Cortex of kidney (tissue), 1 donor: Measurements from ENCODE around the gene DDX24.
"Not testable (repeated sequence)": the region's sequence is repeated elsewhere in the genome, so short reads cannot be mapped to it uniquely, and the experiment has no call there.

ENCODE experiments used
- DNase-seq: peaks from one replicate; lab custom pipeline; 2025; lab: John Stamatoyannopoulos, UW

DDX24 gene

GRCh38 chr14:94079891-94080620, 946 bp downstream of the DDX24 start:
- DNase-seq: no peak

DNA sequence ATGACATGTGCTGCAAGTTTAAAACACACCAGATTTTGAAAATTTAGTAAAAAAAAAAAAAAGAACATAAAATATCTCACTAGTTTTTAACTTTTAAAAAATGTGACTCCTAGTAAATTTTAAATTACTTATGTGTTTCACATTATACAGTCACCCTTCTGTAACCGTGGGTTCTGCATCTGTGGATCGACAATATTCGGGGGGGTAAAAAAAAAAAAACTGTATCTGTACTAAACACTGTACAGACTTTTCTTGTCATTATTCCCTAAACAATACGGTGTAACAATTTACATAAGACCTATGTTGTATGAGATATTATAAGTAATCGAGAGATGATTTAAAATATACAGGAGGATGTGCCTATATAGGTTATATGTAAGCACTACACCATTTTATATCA, 3.2 kb downstream of the DDX24 start:
- no peak for DNase-seq

DNA sequence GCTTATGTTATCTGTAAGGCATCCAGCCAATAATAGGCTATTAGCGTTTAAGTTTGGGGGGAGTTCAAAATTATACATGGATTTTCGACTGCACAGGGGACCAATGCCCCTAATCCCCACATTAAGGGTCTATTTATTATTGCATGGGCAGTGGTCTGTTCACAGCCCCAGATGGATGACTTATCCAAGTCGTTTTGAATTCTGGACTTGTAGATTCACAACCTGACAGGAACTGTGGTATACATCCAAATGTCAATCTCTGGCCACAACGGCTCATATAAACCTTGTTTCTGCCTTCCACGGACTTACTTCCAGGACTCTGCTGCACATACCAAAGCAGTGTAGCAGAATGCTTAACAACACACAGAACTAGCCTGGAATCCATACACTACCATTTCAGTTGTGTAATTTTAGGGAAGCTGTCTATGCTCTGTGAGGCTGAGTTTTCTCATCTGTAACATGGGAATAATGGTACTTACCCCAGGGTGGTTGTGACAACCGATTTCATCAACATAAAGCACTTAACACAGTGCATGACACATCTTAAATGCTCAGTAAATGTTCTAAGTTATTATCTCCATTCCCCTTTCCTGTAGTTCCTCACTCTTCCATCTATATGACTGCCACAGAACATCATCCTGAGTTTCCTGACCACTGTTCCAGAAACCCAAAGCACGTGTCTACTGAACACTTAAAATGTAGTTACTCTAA, 3.7 kb downstream of the DDX24 start:
- DNase-seq: no peak

DNA sequence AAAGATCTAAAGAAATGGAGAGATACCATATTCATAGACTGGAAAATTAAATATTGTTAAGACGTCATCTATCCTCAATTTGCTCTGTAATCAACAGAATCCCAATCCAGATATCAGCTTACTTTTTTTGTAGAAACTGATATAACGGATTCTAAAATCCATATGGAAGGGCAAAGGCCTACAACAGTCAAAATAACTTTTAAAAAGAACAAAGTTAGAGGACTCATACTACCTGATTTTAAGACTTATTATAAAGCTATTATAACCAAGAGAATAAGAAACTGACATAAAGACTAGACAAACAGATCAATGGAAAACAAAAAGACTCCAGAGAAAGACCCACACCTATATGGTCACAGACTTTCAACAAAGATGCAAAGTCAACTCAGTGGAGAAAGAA, 6.0 kb downstream of the DDX24 start:
- no peak for DNase-seq

DNA sequence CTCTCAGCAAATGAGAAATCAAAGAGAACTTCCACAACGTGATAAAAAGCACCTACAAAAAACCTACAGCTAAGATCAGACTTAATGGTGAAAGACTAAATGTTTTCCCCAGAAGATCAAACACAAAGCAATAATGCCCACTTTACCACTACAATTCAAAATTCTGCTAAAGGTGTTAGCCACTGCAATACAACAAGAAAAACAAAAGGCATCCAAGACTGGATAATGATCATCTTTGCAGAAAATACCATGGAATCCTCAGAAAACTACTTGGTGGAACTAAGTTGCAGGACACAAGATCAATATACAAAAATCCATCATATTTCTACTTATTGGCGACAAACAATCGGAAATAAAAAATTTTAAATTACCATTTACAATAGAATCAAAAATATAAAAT, 6.5 kb downstream of the DDX24 start:
- no peak for DNase-seq

GRCh38 chr14:94072076-94072475, 8.9 kb downstream of the DDX24 start:
- DNase-seq: not testable (repeated sequence)

- DNase-seq: no peak
Observed at GRCh38 chr14:94066089-94066676, 14.8 kb downstream of the DDX24 start.

- no peak for DNase-seq
Observed at GRCh38 chr14:94062344-94062940, 18.6 kb downstream of the DDX24 start.

- DNase-seq: no peak
Observed at GRCh38 chr14:94059998-94060397, 21.0 kb downstream of the DDX24 start.

- DNase-seq: no peak
Observed at GRCh38 chr14:94058674-94059138, 22.3 kb downstream of the DDX24 start.

DNA sequence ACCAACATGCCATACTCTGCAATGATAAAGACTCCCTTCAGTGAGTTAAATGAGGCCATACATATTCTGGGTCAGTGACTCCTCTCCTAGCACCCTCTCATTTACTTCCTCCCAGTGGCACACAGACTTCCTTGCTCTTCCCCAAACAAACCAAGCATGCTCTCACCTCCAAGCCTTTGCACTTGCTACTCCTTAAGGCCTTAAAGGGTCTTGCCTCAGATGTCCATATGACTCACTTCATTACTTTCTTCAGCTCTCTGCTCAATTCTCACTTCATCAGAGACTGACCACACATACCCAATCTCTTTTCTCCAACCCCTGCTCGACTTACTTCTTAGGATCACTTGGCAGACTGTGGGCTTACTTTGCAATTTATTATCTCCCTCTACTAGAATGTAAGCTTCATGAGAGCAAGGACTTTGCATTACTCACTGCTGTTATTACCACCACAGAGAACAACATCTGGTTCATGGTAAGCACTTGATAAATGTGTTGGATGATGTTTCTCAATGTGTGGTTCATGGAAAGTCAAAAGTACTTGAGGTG, 22.8 kb downstream of the DDX24 start:
- no peak for DNase-seq

DNA sequence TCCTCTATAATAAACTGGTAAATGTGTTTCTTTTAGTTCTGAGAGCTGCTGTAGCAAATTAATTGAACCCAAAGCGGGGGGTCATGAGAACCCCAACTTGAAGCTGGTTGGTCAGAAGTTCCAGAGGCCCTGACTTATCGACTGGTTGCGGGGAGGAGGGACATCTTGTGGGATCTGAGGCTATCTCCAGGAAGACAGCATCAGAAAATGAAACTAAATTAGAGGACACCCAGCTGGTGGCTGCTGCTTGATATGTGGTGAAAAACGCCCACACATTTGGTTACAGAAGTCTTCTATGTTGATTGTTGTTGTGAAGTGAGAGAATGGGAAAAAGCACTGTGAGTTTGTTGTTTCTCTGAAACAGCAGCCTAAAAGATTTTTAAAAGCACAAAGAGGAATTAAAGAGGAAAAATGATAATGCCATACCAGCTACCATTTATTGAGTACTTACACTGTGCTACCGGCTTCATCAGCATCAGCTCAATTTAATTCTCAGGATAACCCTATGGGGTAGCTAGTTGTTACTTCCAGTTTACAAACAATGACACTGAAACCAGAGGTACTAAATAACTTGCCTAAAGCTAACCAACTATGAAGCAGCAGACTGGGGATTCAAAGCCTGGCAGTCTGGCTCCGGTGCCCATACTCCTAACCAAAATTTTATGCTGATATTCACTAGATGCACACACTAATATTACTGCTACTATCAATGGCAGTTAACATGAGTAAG, 24.3 kb downstream of the DDX24 start:
- no peak for DNase-seq

DNA sequence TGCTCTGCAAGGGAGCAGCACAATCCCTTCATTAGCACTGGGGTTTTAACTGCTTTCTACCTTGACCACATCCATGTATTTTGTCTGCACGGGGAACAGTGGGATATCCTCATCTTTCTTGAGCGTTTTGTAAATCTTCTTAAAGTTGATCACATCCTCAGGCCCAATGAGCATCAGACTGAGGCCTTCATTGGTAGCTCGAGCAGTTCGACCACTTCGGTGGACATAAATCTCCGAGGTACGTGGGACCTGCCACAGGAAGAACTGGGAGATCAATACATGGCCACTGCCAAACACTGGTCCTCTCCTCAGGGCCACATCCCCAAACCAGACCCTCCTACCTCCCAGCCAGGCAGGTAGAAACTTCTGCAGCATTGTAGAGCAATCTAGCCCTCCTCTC, 26.1 kb downstream of the DDX24 start:
- DNase-seq: no peak

- DNase-seq: no peak
Observed at GRCh38 chr14:94054401-94054800, 26.6 kb downstream of the DDX24 start.

- DNase-seq: no peak
Observed at GRCh38 chr14:94052662-94053061, 28.3 kb downstream of the DDX24 start.

DNA sequence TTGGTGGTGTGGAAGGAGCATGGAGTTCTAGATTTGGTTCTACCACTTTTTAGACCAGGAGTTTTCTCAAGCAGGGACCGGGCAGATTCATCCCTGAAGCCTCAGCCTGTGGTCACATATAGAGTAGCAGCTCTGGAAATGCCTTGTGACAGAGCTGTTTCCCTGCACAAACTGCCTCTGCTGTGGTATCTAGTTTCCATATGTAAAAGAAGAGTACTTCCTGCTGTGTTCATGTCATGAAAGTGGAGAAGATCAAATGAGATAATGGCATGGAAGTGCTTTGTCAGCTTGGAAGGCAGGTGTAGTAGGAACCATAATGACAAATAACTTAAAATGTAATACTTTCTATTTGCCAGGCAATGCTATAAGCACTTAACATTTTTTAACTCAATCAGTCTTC, 28.8 kb downstream of the DDX24 start:
- DNase-seq: no peak

DNA sequence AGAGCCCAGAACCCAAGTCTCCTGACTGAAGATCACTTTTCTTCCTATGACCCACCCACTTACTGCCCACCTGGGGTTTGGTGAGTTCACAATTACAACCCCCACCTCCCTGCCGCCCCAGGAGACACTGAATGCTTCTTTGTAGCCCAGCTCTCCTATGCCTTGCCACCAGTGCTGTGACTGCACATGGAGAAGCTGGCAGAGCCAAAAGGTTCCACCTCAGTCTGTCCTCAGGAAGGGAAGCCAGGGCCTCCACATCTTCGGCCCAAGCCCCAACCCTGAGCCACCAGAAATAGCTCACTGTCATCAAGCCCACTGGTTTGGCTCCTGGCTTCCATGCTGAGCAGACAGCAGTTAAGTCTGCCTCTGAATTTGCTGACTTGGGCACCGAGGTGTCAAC, 29.2 kb downstream of the DDX24 start:
- no peak for DNase-seq

DNA sequence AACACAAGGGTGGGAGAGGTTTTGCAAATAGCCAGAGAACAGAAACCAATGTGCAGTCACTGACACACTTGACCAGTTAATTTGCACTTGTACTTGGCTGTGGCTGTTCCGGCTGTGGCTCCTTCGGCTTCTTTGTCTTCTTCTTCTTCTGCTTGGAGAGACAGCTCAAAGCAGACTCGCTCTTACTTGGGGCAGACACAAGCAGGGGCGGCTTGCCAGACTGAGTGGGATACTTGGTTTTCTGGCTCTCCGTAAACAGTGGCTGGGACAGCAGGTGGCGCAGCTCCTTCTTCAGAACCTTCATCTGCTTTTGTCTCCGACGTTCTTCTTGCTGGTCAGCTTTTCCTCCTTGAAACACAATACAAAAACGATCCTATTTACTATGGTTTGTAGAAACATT, 29.9 kb downstream of the DDX24 start:
- DNase-seq: no peak

DNA sequence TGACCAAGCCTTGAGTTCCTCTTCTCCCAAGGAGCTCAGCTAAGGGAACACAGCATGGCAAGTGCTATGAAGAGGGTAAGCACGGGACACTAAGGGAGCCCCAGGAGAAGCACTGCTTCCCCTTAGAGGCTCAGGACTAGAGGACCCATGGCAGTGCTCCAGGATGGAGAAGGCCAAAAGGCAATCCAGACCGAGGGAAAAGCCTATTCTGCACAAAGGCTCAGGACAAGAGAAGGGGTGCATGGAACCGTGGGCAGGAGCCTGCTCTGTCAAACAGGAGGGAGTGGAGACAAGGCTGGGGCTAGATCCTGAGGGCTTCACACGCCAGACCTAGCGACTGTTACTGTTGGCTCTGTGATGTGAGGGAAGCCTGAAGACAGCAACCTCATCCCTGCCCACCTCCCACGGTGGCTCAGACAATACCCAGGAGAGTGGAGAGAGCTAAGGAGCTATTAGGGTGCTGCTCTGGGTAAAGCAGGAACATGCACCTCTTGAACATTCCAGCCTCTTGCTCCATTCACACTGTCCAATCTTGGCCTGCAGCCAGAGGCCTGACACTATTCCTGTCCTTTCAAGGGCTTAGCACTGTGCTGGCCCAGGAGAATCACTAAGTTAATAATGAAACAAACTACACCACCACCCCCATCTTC, 30.6 kb downstream of the DDX24 start:
- DNase-seq: no peak

DNA sequence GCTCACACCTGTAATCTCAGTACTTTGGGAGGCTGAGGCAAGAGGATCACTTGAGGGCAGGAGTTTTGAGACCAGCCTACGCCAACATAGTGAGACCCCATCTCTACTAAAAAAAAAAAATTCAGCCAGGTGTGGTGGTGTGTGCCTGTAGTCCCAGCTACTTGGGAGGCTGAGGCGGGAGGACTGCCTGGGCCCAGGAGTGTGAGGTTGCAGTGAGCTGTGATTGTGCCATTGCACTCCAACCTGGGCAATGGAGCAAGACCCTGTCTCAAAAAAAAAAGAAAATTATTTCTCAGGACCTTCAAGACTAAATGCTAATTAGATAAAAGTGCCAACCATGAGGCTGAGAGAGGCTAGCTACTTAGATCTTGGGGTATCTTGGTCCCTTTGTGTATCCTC, 31.4 kb downstream of the DDX24 start:
- DNase-seq: no peak
